ENCODE data around the gene KLHDC9.
A peak's percentile ranks its signal among the peaks of the same experiment; 100 is the strongest.

KLHDC9 gene, protein sequence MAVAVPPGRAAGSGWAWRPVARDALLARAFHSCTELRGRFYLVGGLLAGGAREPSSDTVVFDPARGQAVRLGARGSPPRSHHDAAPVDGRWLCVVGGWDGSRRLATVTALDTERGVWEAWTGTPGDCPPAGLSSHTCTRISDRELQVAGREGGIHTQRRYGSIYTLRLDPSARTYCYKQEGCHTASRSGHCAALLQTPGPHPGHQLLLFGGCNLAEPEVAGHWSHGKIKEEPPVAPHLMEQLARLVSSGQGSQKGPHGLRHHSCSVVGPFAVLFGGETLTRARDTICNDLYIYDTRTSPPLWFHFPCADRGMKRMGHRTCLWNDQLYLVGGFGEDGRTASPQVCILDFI

DNA sequence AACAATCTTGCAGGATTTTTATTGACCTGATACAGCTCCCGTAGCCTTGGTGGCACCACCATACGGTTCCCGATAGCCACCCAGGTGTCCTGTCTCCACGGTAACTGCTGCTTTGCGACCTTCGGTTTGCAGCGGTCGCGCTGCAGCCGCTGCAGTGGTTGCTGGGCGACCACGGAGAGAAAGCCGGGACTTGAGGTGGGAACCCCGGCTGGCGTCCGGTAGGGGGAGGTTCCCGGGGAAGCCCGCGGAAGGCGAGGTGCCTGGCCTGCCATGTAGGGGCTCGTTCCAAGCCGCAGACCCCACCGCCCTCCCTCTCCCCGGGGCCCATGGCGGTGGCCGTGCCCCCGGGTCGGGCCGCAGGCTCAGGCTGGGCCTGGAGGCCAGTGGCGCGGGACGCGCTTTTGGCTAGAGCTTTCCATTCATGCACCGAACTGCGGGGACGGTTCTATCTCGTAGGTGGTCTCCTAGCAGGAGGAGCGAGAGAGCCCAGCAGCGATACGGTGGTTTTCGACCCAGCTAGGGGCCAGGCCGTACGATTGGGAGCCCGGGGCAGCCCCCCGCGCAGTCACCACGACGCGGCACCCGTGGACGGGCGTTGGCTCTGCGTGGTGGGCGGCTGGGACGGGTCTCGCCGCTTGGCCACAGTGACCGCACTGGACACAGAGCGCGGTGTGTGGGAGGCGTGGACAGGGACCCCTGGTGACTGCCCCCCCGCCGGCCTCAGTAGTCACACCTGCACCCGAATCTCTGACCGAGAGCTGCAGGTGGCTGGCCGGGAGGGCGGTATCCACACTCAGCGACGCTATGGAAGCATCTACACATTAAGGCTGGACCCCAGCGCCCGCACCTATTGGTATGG, at the start of gene KLHDC9:
TSS of gene KLHDC9 (plus strand) at position 152 of the 859 bp plus-strand sequence. CDS start at position 327, 175 bp downstream.
- DNase-seq (ENCODE audit: low read depth): peak; percentile 87
- peak within 1 kb of the TSS; percentile 74 for H3K4me3 ChIP-seq (ENCODE audit: low read depth, low read length)
- TF ChIP-seq, protein P1, sequence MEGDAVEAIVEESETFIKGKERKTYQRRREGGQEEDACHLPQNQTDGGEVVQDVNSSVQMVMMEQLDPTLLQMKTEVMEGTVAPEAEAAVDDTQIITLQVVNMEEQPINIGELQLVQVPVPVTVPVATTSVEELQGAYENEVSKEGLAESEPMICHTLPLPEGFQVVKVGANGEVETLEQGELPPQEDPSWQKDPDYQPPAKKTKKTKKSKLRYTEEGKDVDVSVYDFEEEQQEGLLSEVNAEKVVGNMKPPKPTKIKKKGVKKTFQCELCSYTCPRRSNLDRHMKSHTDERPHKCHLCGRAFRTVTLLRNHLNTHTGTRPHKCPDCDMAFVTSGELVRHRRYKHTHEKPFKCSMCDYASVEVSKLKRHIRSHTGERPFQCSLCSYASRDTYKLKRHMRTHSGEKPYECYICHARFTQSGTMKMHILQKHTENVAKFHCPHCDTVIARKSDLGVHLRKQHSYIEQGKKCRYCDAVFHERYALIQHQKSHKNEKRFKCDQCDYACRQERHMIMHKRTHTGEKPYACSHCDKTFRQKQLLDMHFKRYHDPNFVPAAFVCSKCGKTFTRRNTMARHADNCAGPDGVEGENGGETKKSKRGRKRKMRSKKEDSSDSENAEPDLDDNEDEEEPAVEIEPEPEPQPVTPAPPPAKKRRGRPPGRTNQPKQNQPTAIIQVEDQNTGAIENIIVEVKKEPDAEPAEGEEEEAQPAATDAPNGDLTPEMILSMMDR (IDR thresholded peaks at IDR 0.05; ENCODE audit: low read depth, low read length, missing control alignments): no peak

- DNase-seq (ENCODE audit: low read depth): no peak
- H3K4me3 ChIP-seq (ENCODE audit: low read depth, low read length): no peak overlapping the region
- TF ChIP-seq, protein P1 (IDR thresholded peaks at IDR 0.05; ENCODE audit: low read depth, low read length, missing control alignments): no peak
Observed at GRCh38 chr1:161048949-161049722, 49.0 kb upstream of the KLHDC9 start.

- DNase-seq (ENCODE audit: low read depth): no peak
- TF ChIP-seq, protein P1 (IDR thresholded peaks at IDR 0.05; ENCODE audit: low read depth, low read length, missing control alignments): no peak
- H3K4me3 ChIP-seq (ENCODE audit: low read depth, low read length): no peak overlapping the region
Observed at GRCh38 chr1:161051219-161051618, 46.9 kb upstream of the KLHDC9 start.

DNA sequence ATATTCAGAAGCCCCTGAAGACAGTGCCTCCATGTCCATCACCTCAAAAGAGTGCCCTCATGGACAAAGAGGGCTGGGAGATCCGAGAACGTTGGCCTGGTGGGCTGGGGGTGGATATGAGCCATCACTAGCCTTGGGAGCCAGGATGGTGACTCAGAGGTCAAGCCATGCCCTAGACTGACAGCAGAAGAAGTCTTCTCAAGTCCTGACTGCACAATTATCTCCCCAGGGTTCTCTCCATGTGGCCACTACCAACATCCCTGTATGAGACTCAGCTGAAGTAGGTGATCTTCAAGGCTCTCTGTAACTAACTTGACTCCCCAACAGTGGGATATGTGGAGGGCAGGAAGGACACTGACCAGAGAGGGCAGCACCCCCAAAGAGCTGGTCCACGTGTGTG, 45.3 kb upstream of the KLHDC9 start:
- TF ChIP-seq, protein P1 (IDR thresholded peaks at IDR 0.05; ENCODE audit: low read depth, low read length, missing control alignments): no peak
- no peak for DNase-seq (ENCODE audit: low read depth)
- H3K4me3 ChIP-seq (ENCODE audit: low read depth, low read length): no peak overlapping the region

GRCh38 chr1:161054232-161054631, 43.9 kb upstream of the KLHDC9 start:
- DNase-seq (ENCODE audit: low read depth): no peak
- TF ChIP-seq, protein P1 (IDR thresholded peaks at IDR 0.05; ENCODE audit: low read depth, low read length, missing control alignments): no peak
- no peak overlapping the region for H3K4me3 ChIP-seq (ENCODE audit: low read depth, low read length)

- no peak overlapping the region for H3K4me3 ChIP-seq (ENCODE audit: low read depth, low read length)
- no peak for DNase-seq (ENCODE audit: low read depth)
- TF ChIP-seq, protein P1 (IDR thresholded peaks at IDR 0.05; ENCODE audit: low read depth, low read length, missing control alignments): no peak
Observed at GRCh38 chr1:161054805-161055204, 43.4 kb upstream of the KLHDC9 start.

Measured in GM12864 (cell line).